GM18951 (cell line): ENCODE results near the gene DDR1.
A peak's percentile ranks its signal among the peaks of the same experiment; 100 is the strongest.

ENCODE experiments used
- POLR2A ChIP-seq: IDR thresholded peaks from 4 replicates; pipeline ENCODE4 v1.6.1; 2011; ENCODE audit warnings: mild to moderate bottlenecking; ENCODE audit not compliant: insufficient read length, insufficient read depth; ENCODE audit errors: extremely low read depth
- in situ Hi-C: fragments of 300-500 bp; cut with MboI; formaldehyde crosslinking; loops from one replicate; pipeline ENCODE4 v1.12.0; 2022; ENCODE audit warnings: low sequenced_read_pairs, mixed read lengths, inconsistent platforms; ENCODE audit not compliant: unreplicated experiment

The DDR1 gene

DNA sequence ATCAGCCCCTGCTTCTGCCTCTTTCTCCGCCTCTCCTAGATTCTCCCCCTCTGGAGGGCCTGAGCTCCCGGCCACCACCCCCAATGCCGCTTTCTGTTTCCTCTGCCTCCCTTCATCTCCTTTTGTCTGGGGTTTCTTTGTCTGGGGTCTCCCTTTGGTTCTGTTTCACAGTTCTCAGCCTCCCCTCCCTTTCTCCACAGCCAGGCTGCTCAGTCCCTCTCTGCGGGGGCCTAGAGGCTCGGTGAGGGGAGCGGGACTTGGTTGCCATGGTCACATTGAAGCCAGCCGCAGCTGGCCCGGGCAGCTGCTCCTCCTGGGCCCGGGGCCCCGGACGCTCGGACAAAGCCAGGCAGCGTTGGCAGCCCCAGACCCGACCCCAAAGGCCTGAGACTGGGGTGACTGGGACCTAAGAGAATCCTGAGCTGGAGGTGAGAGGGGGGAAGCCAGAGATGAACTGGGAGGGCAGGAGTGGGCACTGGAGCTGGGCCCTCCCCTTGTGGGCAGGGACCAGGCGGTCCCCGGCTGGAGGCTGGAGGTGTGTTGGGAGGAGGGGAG is 3.5 kb upstream of the DDR1 start:
- in situ Hi-C loops = no loop called here
- TF ChIP-seq POLR2A = no peak

DNA sequence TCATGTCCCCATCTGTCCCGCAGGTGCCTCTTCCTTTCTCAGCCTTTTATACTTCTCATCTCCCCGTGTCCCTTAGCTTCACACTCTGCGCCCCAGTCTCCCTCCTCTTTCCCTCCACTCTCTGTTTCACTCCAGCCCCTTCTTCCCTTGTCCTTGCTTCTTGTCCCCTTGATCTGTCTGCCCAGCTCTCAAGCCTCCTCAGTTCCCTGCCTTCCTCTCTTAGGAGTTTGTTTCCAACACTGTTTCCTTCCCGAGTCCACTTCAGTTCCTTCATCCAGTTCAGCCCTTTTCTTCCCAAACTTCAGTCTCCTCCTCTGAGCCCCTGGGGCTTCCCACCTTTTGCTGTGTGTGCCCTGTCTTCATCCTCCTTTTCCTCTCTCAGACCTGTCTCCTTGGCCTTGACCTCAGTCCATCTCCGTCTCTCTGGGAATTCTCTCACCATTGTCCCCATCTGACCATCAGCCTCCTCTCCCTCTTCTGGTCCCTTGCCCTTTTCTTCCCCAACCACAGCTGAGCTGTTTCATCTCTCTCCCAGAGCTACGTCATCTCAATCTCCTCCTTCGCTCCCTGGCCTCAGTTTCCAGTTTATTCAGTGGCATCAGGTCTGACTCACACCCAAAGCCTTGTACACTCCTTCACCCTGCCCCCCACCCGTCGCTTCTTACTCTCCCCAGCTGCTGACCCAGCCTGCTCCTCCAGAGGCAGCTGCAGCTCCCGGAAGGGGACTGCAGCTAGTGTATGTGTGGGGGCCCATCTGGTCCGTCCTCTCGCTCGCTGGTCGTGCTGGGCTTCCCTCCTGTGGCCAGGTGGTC is 2.7 kb upstream of the DDR1 start:
- in situ Hi-C loops = no loop called here
- TF ChIP-seq POLR2A = no peak

DNA sequence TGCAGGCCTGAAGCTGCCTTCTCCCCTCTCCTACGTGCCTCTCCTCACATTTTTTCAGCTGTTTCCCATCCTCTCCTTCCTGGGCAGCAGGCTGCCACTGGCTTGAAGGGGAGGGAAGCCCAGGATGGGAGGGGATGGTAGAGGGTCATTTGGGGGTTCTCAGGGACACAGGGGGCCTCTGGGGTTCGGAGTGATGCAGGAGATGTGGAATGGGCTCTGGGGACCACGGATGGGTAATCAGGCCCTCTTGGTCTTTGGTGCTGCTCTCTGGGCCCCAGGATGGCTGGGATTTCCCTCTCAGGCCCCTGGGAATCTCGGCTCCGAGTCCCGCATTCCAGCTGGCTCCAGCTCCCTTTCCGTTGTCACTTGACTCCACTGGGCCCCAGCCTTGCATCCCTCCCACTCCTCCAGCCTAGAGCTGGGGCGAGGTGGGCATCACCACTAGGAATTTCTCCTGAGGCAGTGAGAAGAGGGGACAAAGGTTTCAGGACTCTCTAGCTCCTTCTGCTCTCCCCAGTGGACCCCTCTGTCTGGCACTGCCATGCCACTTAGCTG is 2.0 kb upstream of the DDR1 start:
- in situ Hi-C loops = no loop called here
- TF ChIP-seq POLR2A = no peak

DNA sequence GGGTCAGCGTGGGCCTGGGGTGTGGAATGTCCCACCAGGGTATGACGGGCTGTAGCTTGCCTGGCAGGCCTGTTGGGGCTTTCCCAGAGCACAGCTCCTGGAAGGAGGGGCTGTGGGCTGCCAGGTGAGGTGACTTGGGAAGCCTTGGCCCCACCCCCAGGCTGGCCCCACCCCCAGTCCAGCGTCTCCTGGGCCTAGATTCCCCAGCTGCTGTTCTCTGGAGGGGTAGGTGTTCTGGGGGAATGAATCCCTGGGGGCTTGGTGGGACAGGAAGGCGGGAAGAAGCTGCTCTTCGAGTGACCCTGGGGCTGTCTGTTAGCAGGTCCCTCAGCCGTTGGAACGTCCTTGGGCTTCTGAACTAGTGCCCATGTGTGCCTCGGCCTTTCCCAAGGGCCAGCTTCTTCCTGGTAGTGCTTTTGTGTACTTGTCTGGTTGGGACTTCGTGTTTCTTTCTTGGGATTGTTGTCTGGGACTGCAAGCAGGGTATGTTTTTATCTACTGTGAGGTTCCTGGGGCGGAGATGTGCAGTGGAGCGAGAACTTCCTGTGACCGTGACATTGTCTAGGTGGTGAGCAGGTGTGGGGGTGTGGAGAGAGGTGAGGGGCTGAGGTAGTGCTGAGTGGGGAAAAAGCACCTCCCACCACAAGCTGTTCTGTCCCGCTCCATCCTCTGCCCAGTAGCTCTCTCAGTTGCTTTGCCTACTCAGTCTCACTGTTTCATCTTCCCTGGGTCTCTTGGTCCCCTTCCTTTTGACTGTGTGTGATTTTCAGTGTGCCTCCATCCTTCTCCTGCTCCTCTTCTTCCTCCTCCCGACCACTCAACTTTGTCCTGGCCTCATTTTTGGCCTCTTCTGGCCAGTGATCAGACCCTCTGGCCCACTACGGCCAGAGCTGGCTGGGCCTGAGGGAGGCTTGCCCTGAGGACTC is 1.3 kb upstream of the DDR1 start:
- TF ChIP-seq POLR2A = no peak
- in situ Hi-C loops = no loop called here

DNA sequence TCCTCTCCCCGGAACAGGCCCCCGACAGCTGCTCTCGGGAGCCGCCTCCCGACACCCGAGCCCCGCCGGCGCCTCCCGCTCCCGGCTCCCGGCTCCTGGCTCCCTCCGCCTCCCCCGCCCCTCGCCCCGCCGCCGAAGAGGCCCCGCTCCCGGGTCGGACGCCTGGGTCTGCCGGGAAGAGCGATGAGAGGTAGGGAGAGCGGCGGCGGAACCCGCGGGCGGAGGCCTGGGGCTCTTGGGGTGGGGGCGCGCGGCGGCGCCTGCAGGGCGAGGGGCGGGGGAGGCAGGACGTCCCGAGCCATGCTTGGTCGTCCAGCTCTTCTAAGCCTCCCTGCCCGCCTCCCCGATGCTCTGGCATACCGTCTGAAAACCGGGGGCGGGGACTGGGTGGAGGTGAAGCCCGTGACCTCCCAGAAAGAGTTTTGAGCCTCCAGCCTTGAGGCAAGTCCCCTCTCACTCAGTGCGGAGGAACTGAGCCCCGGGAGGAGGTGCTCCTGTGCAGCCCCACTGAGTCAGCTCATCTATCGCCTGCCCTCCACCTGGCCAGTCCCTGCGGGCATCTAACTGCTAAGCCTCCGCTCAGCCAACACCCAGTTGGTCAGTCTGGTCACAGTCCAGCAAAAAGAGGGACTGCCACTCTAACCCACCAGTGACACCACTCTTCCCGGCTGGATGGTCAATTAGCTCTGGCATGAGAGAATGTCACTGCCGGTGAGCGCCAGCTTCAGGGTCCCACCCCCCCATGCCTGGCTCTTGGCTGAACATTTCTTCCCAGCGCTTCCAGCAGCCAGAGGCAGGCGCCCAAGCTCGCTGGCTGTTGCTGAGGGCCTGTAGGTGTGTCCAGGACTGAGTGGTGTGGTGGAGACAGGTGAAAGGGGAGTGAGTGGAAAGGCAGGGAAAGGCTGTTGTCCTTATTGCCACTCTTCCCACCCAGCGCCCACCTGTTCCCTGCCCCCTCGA is 482 bp downstream of the DDR1 start:
- peak; percentile 21 for TF ChIP-seq POLR2A
- in situ Hi-C loops = no loop called here

DNA sequence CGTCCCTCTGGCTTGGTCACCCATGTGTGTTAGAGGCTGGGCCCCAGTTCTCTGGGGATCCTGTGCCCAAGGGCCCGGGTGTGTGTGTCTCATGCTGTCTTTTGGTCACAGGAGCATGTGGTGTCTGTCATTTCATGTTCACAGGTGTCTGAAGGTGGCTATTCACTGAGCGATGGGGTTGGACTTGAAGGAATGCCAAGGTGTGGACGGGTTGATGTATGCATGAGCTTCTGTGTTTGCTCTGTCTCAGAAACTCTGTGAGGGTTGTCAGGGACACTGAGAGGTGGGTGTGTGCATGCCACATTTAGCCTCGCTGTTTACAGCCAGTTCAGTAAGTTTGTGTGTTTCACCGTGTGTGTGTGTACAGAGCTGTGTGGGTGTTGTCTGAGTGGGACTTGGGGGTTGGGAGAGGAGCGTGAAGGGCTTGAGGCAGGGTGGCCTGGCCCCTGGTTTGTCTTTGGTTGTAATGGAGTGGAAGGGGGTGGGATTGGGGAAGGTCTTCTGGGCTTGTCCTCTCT is 1.2 kb downstream of the DDR1 start:
- in situ Hi-C loops = no loop called here
- TF ChIP-seq POLR2A = no peak

DNA sequence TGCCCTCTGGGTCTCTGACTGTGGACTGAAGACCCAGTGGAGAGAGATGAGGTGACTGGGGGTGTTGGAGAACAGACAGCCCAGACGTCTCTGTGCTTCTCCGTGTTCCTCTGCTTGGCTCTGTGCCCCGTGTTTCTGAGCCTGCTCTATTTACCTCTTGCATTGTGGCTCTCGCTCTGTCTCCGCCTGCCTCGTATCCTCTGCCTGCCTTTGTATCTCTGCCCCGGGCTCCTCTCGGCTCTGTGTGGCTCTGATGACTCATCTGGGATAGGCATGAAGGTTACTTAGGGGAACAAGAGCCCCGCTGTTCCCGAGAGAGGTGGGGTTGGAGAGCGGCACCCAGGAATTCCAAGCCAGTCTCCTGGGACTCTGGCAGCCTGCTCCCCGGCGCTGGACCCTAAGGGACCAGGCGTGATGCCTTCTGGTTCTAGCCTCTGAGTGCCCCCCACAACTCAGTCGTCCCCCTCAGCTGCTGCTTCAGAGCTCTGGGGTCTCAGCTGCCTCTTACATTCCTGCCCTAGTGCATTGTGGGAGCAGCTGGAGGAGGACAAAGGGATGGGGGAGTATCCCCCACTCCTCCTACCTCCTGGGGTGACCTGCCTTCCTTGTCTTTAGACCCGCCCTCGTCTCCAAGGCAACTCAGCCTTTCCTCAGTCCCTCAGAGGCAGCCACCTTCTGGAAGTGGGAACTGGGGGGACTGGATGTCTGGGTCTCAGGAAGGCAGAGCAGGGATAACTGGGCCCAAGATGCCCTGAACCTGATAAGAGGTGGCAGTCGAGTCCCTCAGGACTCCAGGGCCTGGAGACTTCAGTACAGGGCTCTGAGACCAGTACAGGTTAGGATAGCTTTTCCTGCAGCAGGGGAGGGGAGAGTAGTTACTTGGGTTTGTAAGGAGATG is 1.9 kb downstream of the DDR1 start:
- no peak for TF ChIP-seq POLR2A
- in situ Hi-C loops = no loop called here

DNA sequence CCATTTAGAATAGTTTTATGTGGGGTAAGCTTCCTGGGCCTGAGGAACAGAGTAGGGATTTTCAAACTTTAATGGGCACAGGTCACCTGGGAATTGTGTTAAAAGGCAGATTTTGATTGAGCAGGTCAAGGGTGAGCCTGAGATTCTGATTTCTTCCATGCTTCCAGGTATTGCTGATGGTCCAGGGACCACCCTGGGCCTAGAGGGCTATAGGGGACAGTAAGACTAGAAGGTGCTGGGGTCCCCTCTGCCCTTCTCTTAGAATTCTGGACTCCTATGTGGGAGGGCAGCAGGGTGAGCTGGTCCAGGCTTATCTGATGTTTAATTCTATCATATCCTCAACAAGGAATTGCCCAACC is 2.6 kb downstream of the DDR1 start:
- in situ Hi-C loops = no loop called here

DNA sequence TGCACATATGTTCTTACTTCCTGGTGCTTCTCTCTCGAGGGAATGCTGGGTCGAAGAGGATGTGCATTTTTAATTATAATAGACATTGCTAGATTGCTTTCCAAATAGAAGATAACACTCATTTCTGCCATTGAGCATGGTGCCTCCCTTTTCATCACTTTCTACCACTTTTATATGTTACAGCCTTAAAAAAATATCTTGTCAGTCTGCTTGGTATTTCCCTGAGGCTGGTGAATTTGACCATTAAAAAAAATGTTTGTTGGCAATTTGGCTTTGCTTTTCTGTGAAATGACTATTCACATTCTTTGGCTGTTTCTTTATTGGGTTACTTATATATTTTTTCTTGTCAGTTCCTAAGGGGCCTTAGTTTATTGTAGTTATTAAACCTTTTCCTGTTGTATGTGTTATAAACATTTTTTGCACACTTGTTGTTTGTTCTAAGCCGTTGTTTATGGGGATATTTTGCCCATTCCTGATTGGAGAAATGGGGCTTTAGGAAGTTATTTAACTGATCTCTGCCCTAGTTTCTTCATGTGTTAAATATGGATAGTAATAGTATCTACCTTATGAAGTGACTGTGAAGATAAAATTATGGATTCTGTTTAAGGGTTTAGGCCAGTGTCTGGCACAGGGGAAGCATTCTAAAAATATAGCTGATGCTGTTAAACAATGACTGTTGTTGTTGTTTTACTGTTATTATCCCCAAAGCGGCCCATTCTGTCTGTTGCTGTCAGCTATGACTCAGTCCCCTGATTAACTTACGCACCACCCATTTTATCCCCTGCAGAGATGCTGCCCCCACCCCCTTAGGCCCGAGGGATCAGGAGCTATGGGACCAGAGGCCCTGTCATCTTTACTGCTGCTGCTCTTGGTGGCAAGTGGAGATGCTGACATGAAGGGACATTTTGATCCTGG is 3.8 kb downstream of the DDR1 start:
- in situ Hi-C loops = no loop called here
- no peak for TF ChIP-seq POLR2A

More for the DNA sequence above, 2.6 kb downstream of the DDR1 start:
- no peak for TF ChIP-seq POLR2A

DNA sequence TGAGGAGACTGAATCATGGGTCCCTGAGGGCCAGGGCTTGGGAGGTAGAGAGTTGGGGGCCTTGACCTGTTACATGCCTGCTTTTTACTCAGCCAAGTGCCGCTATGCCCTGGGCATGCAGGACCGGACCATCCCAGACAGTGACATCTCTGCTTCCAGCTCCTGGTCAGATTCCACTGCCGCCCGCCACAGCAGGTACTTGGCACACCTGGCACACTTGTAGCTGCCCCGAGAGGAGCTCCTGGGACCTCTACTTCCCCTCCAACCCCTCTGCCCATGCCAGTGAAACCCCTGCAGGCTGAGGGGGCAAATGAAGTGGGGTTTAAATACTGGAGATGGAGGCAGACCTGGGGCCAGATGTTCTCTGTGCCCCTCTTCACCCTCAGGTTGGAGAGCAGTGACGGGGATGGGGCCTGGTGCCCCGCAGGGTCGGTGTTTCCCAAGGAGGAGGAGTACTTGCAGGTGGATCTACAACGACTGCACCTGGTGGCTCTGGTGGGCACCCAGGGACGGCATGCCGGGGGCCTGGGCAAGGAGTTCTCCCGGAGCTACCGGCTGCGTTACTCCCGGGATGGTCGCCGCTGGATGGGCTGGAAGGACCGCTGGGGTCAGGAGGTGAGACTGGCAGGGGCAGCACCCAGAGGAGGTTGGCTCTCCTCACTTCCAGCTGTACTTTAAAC is 4.6 kb downstream of the DDR1 start:
- TF ChIP-seq POLR2A = no peak
- in situ Hi-C loops = no loop called here
